Retinal pigment epithelial cell (primary cell): Measurements from ENCODE around the gene FREM2.

Experiments
- DNase-seq: peaks from one replicate; pipeline ENCODE4 v3.0.0-alpha.2; 2010; ENCODE audit warnings: low read depth
- H3K4me3 ChIP-seq: 2 replicates; pipeline ENCODE4 v1.5.1; 2011; ENCODE audit warnings: mild to moderate bottlenecking, low read length, control low read depth, moderate library complexity
- TF ChIP-seq, protein P1 (sequence below): conservative IDR thresholded peaks from 2 replicates; pipeline ENCODE4 v1.5.1; 2011; ENCODE audit warnings: low read depth, low read length, control low read depth, inconsistent platforms

FREM2 gene

DNA sequence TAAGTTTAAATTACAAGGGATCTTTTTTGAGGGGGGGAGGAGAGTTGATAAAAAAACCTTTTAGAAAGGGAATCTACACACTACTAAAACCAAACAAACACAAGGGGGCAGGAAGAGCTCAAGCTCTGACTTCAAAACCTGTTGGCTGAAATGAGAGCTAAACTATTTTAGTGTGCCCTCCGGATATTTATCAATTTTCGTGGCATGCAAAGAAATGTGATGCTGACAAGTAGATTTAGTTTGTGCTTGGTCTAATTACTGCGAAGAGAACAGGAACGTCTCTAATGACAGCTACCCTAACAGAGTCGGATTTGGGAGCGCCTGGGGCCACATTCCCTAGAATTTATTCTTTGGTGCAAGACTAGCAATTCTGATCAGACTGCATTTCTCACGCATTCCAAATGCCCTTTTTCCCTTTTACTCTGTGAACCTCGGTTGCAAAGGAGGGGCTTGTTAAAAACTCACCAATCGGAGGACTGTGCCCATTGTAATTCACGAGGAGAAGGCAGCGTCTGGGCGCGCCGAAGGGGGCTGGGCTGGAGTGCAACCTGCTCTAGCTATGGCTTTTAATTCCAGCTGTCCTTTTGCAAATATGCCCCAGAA is 802 bp upstream of the FREM2 start:
- TF ChIP-seq, protein P1, sequence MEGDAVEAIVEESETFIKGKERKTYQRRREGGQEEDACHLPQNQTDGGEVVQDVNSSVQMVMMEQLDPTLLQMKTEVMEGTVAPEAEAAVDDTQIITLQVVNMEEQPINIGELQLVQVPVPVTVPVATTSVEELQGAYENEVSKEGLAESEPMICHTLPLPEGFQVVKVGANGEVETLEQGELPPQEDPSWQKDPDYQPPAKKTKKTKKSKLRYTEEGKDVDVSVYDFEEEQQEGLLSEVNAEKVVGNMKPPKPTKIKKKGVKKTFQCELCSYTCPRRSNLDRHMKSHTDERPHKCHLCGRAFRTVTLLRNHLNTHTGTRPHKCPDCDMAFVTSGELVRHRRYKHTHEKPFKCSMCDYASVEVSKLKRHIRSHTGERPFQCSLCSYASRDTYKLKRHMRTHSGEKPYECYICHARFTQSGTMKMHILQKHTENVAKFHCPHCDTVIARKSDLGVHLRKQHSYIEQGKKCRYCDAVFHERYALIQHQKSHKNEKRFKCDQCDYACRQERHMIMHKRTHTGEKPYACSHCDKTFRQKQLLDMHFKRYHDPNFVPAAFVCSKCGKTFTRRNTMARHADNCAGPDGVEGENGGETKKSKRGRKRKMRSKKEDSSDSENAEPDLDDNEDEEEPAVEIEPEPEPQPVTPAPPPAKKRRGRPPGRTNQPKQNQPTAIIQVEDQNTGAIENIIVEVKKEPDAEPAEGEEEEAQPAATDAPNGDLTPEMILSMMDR = peak; percentile 66
- H3K4me3 ChIP-seq = peak overlapping the region; percentile 77

GRCh38 chr13:38687246-38688229 is 661 bp downstream of the FREM2 start:
- TF ChIP-seq, protein P1 = no peak
- no peak for DNase-seq
- peak overlapping the region; percentile 77 for H3K4me3 ChIP-seq

More for the DNA sequence above, 802 bp upstream of the FREM2 start:
- no peak for DNase-seq

- H3K4me3 ChIP-seq = no peak overlapping the region
- no peak for DNase-seq
- TF ChIP-seq, protein P1 = no peak
Measured at GRCh38 chr13:38688674-38689073, 1.8 kb downstream of the FREM2 start.

DNA sequence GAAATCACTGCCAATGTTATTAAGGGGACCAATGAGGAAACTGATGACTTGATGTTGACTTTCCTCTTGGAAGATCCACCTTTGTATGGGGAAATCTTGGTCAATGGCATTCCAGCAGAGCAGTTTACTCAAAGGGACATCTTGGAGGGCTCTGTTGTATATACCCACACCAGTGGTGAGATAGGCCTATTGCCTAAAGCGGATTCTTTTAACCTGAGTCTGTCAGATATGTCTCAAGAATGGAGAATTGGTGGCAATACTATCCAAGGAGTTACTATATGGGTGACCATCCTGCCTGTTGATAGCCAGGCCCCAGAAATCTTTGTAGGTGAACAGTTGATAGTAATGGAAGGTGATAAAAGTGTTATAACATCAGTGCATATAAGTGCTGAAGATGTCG is 3.4 kb downstream of the FREM2 start:
- no peak overlapping the region for H3K4me3 ChIP-seq
- TF ChIP-seq, protein P1 = no peak
- DNase-seq = no peak

DNA sequence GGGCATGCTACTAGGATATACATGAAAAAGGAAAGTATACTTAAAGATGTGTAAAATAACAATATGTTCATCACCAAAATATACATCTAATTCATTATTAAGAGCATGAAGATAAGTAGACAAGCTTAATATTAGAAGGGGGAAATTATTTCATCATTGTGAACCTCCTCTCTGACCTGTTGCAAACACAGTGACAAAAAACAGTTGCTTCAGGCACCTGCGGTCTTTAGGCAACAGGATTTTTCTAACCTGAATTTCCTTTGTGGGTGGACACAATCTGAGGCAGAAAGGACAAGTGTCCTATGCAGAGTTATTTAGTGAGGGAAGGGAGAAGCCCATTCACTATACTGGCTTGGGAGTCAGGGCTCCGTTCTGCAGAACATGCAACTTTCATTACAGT is 6.3 kb downstream of the FREM2 start:
- H3K4me3 ChIP-seq = no peak overlapping the region
- no peak for DNase-seq
- TF ChIP-seq, protein P1 = no peak

GRCh38 chr13:38693641-38694040 is 6.8 kb downstream of the FREM2 start:
- no peak for DNase-seq
- H3K4me3 ChIP-seq = no peak overlapping the region
- TF ChIP-seq, protein P1 = no peak
